Immature natural killer cell (primary cell): ENCODE data around the gene CCDC74B. TPM values are rescaled to one million over a fixed set of nuclear protein-coding genes. Genes with fewer than 3 reads are reported as not detected.
"Not testable (repeated sequence)": the region's sequence is repeated elsewhere in the genome, so short reads cannot be mapped to it uniquely, and the experiment has no call there.

Experiments
- DNase-seq, 3 donors: peaks; one replicate each; pipeline ENCODE4 v3.0.0; 2022; ENCODE audit warnings: mixed read lengths in 1 of 3
- H3K27ac Mint-ChIP-seq, 6 donors: one replicate each; pipeline ENCODE4 v1.8.0; 2020; ENCODE audit warnings: mixed read lengths in 6 of 6, mild to moderate bottlenecking in 5 of 6, inconsistent platforms in 4 of 6, moderate library complexity in 3 of 6
- H3K27me3 Mint-ChIP-seq, 3 donors: one replicate each; pipeline ENCODE4 v1.8.0; 2020 to 2021; ENCODE audit warnings: low read depth in 3 of 3, mild to moderate bottlenecking in 3 of 3, mixed read lengths in 3 of 3, moderate library complexity in 3 of 3, inconsistent platforms in 1 of 3
- H3K36me3 Mint-ChIP-seq, 3 donors: one replicate each; pipeline ENCODE4 v1.8.0; 2020; ENCODE audit warnings: mixed read lengths in 3 of 3, inconsistent platforms in 2 of 3, mild to moderate bottlenecking in 2 of 3
- H3K4me1 Mint-ChIP-seq, 2 donors: one replicate each; pipeline ENCODE4 v1.8.0; 2020; ENCODE audit warnings: inconsistent platforms in 2 of 2, mild to moderate bottlenecking in 2 of 2, mixed read lengths in 2 of 2, moderate library complexity in 1 of 2
- H3K4me3 Mint-ChIP-seq, 5 donors: one replicate each; pipeline ENCODE4 v1.8.0; 2020; ENCODE audit warnings: mild to moderate bottlenecking in 5 of 5, mixed read lengths in 5 of 5, inconsistent platforms in 3 of 5, moderate library complexity in 3 of 5
- H3K9me3 Mint-ChIP-seq, 6 donors: one replicate each; pipeline ENCODE4 v1.8.0; 2020; ENCODE audit warnings: mild to moderate bottlenecking in 6 of 6, mixed read lengths in 6 of 6, inconsistent platforms in 4 of 6, moderate library complexity in 3 of 6
- polyA plus RNA-seq, 3 donors: library from polyadenylated mRNA; unstranded; fragments of 300-500 nt; fragmentation: Illumina TruSeq; gene quantifications; one replicate each; pipeline ENCODE4 v1.2.3, GENCODE V29; 2021

The CCDC74B gene
- polyA plus RNA-seq: under 1 TPM in 1 of 3 donors, not detected in 2; 0.36 TPM

GRCh38 chr2:130145006-130145414 is at the start of gene CCDC74B:
TSS of gene CCDC74B (minus strand) at chr2:130145112. CDS start at chr2:130144996, 116 bp downstream.
- Mint-ChIP-seq H3K27ac (peak within 1 kb of the TSS in 3 of 6 donors; percentile 26 to 75 (median 50)), H3K4me1 (peaks cover 6 to 16% of the 10 kb centered on the region in 2 donors), H3K27me3 (peaks cover 3 to 11% (median 7%) of the 10 kb centered on the region in 3 donors), H3K4me3 (peak within 1 kb of the TSS; percentile 72 to 80 (median 78))
- H3K9me3 Mint-ChIP-seq, H3K36me3 Mint-ChIP-seq: not testable (repeated sequence)
- peak; percentile 54 to 61 (median 60) for DNase-seq

- not testable (repeated sequence) for H3K4me1 Mint-ChIP-seq, DNase-seq, H3K36me3 Mint-ChIP-seq, H3K4me3 Mint-ChIP-seq, H3K27ac Mint-ChIP-seq, H3K27me3 Mint-ChIP-seq, H3K9me3 Mint-ChIP-seq
Observed at GRCh38 chr2:130193824-130194223, 48.9 kb upstream of the CCDC74B start.

DNA sequence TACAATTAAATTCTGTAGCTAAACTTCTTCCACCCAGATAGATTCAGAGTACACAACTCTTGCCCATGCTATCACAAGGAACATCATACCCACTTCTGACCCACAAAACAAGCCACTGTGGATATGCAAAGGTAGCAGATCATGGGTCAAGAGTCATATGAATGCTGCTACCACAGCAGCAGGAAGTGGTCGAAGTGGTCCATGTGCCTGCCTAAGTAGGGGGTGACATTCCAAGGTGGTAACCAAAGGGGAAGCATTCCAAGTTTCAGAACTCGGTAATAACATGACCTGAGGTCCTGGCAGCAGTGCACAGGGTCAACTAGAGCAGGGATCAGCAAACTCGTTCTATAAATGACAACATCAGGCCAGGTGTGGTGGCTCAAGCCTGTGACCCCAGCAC is 47.5 kb upstream of the CCDC74B start:
- H3K9me3 Mint-ChIP-seq, H3K4me3 Mint-ChIP-seq, H3K27me3 Mint-ChIP-seq: not testable (repeated sequence)

DNA sequence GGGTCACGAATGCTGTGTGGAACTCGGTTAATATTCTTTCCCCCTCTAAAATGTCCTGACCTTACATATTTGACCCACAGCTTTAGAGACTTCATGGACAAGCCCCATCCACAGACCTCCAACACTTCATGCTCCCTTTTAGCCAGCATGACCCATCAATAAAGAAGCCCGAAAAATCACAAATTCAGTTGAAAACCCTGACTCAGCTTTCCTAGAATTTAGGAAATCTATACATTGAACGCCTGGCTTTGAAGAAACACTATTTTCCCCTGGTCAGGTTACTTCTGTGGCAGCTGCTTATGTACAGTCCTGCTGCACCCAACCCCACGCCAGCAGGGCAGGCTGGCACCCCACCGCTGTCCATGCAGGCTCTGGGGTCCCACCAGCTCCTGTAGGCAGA is 46.4 kb upstream of the CCDC74B start:
- not testable (repeated sequence) for H3K4me1 Mint-ChIP-seq, DNase-seq, H3K9me3 Mint-ChIP-seq, H3K36me3 Mint-ChIP-seq, H3K27me3 Mint-ChIP-seq, H3K4me3 Mint-ChIP-seq
- peak overlapping the region in 2 of 6 donors; percentile 34 to 51 for H3K27ac Mint-ChIP-seq

More for the DNA sequence above, 47.5 kb upstream of the CCDC74B start:
- not testable (repeated sequence) for DNase-seq, H3K4me1 Mint-ChIP-seq, H3K36me3 Mint-ChIP-seq
- peak overlapping the region in 1 of 6 donors; percentile 22 for H3K27ac Mint-ChIP-seq

DNA sequence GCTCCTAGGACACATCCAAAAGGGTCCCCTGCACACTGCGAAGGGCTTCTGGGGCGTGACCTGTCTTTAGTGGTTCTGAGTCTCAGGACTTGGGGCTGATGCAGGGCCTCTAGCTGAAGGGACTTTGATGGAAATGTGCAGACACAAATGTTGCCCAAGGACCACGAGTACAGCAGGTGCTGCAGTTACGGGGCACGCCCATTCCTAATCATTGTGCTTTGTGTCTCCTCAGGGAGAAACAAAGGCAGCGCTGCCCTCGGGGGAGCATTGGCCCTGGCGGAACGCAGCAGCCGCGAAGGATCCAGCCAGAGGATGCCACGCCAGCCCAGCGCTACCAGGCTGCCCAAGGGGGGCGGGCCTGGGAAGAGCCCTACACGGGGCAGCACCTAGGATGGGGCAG is 45.3 kb upstream of the CCDC74B start:
- Mint-ChIP-seq H3K27ac (no peak overlapping the region), H3K4me3 (no peak overlapping the region), H3K27me3 (no peaks in the 10 kb centered on the region)

GRCh38 chr2:130188958-130189357 is 44.0 kb upstream of the CCDC74B start:
- H3K4me1 Mint-ChIP-seq: peaks cover 8 to 13% of the 10 kb centered on the region in 2 donors
- H3K36me3 Mint-ChIP-seq, H3K27me3 Mint-ChIP-seq, H3K27ac Mint-ChIP-seq, DNase-seq, H3K9me3 Mint-ChIP-seq, H3K4me3 Mint-ChIP-seq: not testable (repeated sequence)

More for the DNA sequence above, 45.3 kb upstream of the CCDC74B start:
- H3K36me3 Mint-ChIP-seq: peaks cover 0 to 7% (median 4%) of the 10 kb centered on the region in 3 donors
- no peaks in the 10 kb centered on the region for H3K9me3 Mint-ChIP-seq
- peaks cover 6 to 8% of the 10 kb centered on the region in 2 donors for H3K4me1 Mint-ChIP-seq
- DNase-seq: no peak

DNA sequence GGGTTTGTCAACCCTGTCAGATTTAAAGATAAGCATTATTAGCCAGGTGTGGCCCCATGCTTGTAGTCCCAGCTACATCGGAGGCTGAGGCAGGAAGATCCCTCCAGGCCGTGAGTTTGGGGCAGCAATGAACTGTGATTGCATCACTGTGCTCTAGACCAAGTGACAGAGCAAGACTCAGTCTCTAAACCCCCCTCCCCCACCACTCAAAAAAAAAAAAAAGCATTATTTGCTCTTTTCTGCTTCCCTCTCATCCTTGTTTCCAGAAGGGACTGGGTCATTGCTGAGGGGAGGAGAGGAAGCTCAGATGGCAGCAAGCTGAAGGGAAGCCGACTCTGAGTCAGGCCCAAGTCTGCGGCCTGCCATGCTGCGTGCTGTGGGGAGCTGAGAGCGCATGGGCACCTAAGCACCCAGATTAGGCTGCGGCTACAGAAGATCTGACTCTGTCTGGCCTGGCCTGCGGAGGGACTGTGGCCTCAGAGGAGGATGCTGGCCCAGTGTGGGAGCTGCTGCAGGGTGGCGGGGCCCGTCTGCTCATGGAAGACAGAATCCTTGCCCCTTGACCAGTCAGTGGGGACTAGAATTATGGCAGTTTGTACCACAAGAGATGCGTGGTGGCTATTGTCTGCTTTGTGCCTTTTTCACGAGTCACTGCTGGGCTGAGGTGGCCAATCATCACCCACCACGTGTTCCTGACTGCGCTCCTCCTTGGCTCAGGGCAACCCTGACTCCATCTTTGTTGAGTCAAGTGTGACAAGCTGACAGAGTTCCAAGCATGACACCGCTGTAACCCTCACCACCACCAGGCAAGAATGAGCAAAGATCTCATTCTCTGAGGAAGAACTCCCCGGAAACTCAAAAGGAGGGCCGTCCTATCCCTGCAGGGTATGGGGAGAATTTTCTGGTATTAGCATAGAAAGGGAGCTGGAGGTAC is 43.2 kb upstream of the CCDC74B start:
- H3K27ac Mint-ChIP-seq, H3K9me3 Mint-ChIP-seq, DNase-seq, H3K27me3 Mint-ChIP-seq, H3K4me3 Mint-ChIP-seq, H3K36me3 Mint-ChIP-seq: not testable (repeated sequence)
- H3K4me1 Mint-ChIP-seq: peaks cover 16 to 21% of the 10 kb centered on the region in 2 donors

DNA sequence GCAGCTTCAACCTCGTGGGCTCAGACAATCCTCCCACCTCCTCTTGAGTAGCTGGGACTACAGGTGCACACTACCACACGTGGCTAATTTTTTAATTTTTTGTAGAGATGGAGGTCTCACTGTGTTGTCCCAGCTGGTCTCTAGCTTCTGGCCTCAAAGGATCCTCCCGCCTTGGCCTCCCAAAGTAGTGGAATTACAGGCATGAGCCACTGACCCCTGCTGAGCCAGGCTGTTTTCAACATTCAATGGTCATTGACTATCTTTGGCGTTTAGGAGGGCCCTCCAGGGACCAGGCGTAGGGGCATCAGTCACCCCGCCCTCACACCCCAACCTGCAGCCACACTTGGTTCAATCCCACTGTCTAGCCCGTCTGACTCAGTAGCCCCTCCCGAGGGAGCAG is 42.4 kb upstream of the CCDC74B start:
- Mint-ChIP-seq H3K36me3 (peaks cover 0 to 7% (median 4%) of the 10 kb centered on the region in 3 donors), H3K27me3 (no peaks in the 10 kb centered on the region), H3K27ac (no peak overlapping the region), H3K4me1 (peaks cover 13 to 21% of the 10 kb centered on the region in 2 donors), H3K9me3 (no peaks in the 10 kb centered on the region), H3K4me3 (no peak overlapping the region)
- no peak for DNase-seq

DNA sequence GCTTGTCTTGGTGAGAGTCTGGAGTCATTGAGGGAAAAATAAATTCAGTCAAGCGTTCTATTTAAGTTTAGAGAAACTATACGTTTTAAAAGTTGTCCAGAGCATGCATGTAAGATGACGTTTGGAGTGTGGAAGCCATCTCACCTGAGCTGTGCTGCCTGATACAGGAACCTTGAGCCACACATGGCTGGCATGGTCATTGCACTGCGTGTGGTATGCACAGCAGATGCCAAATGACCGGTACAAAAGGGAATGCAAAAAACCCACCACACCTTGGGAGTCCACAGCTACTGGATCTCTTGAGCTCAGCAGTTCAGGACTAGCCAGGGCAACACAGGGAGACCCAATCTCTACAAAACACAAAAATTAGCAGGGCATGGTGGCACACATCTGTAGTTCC is 41.5 kb upstream of the CCDC74B start:
- Mint-ChIP-seq H3K27me3 (peaks cover 2 to 6% (median 5%) of the 10 kb centered on the region in 3 donors), H3K9me3 (no peaks in the 10 kb centered on the region), H3K4me1 (peaks cover 11 to 23% of the 10 kb centered on the region in 2 donors), H3K36me3 (peaks cover 0 to 3% (median 2%) of the 10 kb centered on the region in 3 donors), H3K4me3 (no peak overlapping the region), H3K27ac (no peak overlapping the region)
- no peak for DNase-seq

DNA sequence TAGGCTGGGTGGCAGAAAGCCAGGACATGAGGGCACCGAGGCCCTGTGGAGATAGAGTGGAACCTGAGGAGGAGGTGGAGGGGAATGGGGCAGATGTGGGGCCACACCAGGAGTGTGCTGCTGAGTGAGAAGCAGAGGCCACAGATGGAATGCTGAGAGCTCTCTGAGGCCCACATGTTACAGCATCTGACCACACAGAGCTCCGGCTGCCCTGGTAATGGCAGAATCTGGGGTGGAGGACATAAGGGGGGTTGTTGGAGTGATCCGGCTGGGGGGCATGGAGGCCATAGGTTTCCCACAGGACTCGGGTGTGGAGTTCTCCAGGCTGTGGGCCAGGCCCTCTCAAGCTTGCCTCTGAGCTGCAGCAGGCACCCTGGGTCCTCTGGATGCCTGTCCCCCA is 41.0 kb upstream of the CCDC74B start:
- DNase-seq: no peak
- H3K4me3 Mint-ChIP-seq: peak overlapping the region in 2 of 5 donors; percentile 4 to 6
- no peaks in the 10 kb centered on the region for H3K9me3 Mint-ChIP-seq
- peaks cover 14 to 25% of the 10 kb centered on the region in 2 donors for H3K4me1 Mint-ChIP-seq
- H3K36me3 Mint-ChIP-seq: no peaks in the 10 kb centered on the region
- H3K27ac Mint-ChIP-seq: peak overlapping the region in 1 of 6 donors; percentile 63
- H3K27me3 Mint-ChIP-seq: peaks cover 4 to 8% (median 5%) of the 10 kb centered on the region in 3 donors

GRCh38 chr2:130185436-130185835 is 40.5 kb upstream of the CCDC74B start:
- DNase-seq: no peak
- Mint-ChIP-seq H3K27me3 (peaks cover 4 to 10% (median 5%) of the 10 kb centered on the region in 3 donors), H3K4me1 (peaks cover 19 to 28% of the 10 kb centered on the region in 2 donors), H3K36me3 (no peaks in the 10 kb centered on the region), H3K27ac (peak overlapping the region in 1 of 6 donors; percentile 63), H3K4me3 (peak overlapping the region in 2 of 5 donors; percentile 4 to 6), H3K9me3 (no peaks in the 10 kb centered on the region)

DNA sequence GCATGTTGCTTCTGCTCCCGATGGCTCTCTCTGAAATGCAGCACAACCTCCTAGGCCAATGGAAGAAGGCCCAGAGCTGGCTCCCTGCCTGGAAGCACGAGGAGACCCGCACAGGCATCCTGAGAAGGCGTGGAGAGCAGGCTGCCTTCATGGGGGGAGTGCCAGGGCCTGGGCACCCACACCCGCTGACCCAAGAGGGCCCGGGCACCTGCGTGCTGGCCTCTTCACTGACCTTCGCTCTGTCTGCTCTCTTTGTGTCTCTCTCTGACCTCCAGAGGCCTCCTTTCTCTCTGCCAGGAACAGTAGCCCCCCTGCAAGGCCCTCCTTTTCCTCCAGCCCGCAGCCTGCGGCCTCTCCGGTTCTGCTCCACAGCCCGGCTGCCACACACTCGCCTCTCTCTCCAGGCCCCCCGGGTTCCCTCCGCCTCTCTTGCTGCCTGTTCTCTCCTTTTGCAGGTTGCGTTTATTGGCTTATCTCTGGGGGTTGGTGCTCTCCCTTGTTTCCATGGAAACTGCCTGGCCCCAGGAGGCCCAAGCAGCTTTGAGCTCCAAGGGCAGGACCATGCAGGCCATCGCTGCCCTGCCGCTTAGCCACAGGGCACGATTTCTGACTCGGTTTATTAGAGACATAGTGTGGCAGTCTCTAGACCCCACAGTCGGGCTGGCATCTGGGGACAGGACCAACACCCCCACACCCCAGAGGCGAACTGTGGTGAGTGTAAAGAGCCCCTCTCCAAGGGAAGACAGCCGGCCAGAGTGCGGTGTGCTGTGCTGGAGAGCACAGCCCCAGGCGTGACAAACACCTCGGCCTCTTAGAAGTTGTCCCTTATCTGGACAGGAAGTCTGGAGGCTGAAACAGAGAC is 38.8 kb upstream of the CCDC74B start:
- peak overlapping the region; percentile 60 to 79 (median 72) for H3K4me3 Mint-ChIP-seq
- H3K27me3 Mint-ChIP-seq: peaks cover 4 to 10% (median 5%) of the 10 kb centered on the region in 3 donors
- DNase-seq: no peak
- no peaks in the 10 kb centered on the region for H3K9me3 Mint-ChIP-seq
- H3K27ac Mint-ChIP-seq: peak overlapping the region in 3 of 6 donors; percentile 43 to 76 (median 60)
- peaks cover 19 to 28% of the 10 kb centered on the region in 2 donors for H3K4me1 Mint-ChIP-seq
- H3K36me3 Mint-ChIP-seq: no peaks in the 10 kb centered on the region

DNA sequence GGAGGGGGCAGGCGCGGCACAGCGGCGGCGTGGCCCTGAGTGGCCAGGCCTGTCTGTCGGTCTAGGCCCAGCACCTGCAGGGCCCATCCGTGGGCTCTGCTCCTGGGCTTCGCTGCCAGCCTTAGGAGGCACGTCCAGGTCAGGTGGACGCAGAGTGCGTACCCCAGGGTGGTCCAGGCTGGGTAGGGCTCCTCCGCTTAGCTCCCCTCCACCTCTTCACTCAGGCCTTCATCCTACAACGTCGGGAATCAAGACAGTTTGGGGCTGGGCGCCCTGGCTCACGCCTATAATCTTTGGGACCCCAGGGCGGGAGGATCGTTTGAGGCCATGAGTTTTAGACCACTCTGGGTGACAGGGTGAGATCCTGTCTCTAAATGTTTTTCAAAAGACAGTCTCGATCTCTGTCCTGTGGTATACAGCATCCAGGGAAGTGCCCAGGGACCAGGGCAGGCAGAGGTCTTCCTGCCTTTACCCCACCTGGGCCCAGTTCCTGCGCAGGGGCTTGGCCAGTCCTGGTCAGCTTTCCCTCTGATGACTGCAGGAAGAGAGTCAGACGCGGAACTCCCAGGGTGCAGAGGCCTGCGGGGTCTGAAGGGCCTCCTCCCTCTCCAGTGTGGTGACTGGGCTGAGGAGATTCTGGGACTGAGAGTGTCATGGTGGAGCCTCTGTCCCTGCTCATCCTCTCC is 38.1 kb upstream of the CCDC74B start:
- not testable (repeated sequence) for DNase-seq, H3K36me3 Mint-ChIP-seq, H3K9me3 Mint-ChIP-seq
- Mint-ChIP-seq H3K27ac (peak overlapping the region in 5 of 6 donors; percentile 43 to 60 (median 50)), H3K4me1 (peaks cover 21 to 30% of the 10 kb centered on the region in 2 donors), H3K27me3 (peaks cover 4 to 10% (median 5%) of the 10 kb centered on the region in 3 donors), H3K4me3 (peak overlapping the region; percentile 60 to 79 (median 72))
